ENCODE measurements around the gene DNMBP.

GRCh38 chr10:99981581-99982199 lies 28.1 kb downstream of the DNMBP start:
- TF ChIP-seq CTCF (IDR thresholded peaks at IDR 0.05; ENCODE audit: low read length) (no peak), EZH2 (optimal IDR thresholded peaks at IDR 0.05; ENCODE audit: low read depth, low read length) (no peak), EZH2phosphoT487 (IDR thresholded peaks at IDR 0.05; ENCODE audit: low read length) (no peak)
